Measurements from ENCODE around the gene DYNLL1.
"Not testable (repeated sequence)": the region's sequence is repeated elsewhere in the genome, so short reads cannot be mapped to it uniquely, and the experiment has no call there.

Gene DYNLL1

GRCh38 chr12:120495731-120496412 lies at the start of gene DYNLL1:
Gene DYNLL1, plus strand, starts transcription at chr12:120496113. Its CDS starts 309 bp downstream, at chr12:120496422.
- peak; percentile 94 to 98 for DNase-seq (ENCODE audit: low read depth in 2 of 2)

GRCh38 chr12:120446844-120447178 lies 49.1 kb upstream of the DYNLL1 start:
- not testable (repeated sequence) for DNase-seq (ENCODE audit: low read depth in 2 of 2)

GRCh38 chr12:120447992-120448391 lies 47.9 kb upstream of the DYNLL1 start:
- no peak for DNase-seq (ENCODE audit: low read depth in 2 of 2)

- not testable (repeated sequence) for DNase-seq (ENCODE audit: low read depth in 2 of 2)
Measured at GRCh38 chr12:120452524-120452923, 43.4 kb upstream of the DYNLL1 start.

DNA sequence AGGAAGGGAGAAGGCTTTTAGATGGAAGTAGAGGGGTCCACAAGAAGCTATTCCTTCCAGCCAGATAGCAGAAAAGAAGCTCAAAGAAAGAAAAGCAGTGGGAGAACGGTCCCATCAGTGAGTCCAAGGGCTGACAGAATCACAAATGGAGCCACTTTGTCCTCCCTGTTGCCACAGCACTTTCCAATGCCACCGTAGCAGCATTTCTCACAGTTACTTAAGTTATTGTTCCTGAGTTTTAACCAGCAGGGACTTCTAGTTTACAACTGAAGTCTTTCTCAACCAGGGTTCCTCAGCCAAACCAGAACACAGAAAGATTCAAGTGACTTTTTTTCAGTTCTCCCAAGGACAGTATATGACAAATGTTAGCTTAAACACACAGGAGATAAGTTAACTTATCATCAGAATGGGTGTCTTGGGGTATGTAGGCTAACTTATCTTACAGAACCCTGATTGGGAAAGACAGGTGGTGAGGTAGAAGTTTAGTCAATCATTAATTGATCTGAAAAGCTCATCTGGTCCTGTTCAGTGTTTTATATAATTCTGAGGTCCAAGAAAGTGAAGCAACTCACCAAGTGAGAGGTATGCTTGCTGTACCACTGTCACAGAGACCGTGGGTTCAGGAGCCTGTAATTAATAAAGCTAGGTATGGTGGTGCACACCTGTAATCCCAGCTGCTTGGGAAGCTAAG lies 42.7 kb upstream of the DYNLL1 start:
- no peak for DNase-seq (ENCODE audit: low read depth in 2 of 2)

DNA sequence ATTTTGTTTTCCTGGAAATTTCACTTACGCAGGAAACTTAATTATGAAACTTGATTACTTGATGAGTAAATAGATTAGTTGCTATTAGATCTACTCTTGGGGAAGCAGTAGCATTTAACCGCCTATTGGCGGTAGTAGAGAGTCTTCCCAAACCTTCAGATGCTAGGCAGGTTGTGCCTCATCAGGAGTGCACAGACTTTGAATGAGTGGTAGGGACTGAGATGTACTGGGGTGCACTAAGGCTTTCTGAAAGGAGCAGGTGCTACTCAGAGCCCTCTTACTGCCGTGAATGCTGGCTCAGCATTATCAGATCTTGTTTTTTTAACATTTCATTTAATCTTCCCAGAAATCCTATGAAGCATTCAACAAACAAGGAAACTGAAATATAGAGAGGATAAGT lies 41.9 kb upstream of the DYNLL1 start:
- DNase-seq (ENCODE audit: low read depth in 2 of 2): no peak

- no peak for DNase-seq (ENCODE audit: low read depth in 2 of 2)
Measured at GRCh38 chr12:120455302-120455701, 40.6 kb upstream of the DYNLL1 start.

- DNase-seq (ENCODE audit: low read depth in 2 of 2): no peak
Measured at GRCh38 chr12:120457133-120457532, 38.8 kb upstream of the DYNLL1 start.

DNA sequence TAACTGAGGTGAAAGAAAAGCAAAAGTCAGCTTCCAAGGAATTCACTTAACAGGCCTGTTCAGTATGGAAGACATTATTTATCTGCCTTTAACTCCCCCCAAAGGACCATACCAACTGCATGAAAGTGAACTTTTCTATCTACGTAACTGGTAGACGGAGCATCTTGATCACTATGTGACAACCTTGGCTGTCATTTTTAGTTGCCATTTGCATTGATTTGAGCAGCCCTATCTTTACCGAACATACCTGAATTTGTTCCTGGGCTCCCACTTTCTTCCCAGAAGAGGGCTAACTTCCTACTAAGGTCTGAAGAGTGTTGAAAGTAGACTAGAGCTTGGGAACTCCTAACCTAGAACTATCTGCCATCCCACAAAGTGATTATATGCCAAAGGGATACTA lies 35.8 kb upstream of the DYNLL1 start:
- no peak for DNase-seq (ENCODE audit: low read depth in 2 of 2)

DNA sequence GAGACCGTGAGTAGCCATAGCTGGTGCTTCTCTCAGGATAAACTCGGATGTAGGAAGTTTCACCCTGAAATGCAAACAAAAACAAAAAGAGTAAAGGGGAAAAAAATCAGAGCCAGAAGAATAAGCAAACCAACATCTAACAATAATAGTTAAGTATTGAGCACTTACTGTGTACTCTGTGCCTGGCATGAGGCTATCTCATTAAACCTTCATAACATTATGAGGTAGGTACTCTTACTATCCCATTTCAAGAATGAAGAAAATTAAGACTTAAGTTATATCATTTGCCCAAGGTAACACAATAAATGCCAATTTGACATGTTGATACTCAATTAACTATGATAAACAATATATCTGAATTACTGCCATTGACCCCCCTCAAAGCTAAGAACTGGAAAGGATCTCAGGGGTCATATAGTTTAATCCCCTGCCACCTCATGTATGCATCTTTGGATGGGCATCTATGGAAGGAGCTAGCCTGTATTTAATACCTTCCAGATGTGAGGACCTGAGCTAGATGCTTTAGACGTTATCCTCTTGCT lies 33.7 kb upstream of the DYNLL1 start:
- no peak for DNase-seq (ENCODE audit: low read depth in 2 of 2)

GRCh38 chr12:120463712-120464111 lies 32.2 kb upstream of the DYNLL1 start:
- no peak for DNase-seq (ENCODE audit: low read depth in 2 of 2)

DNA sequence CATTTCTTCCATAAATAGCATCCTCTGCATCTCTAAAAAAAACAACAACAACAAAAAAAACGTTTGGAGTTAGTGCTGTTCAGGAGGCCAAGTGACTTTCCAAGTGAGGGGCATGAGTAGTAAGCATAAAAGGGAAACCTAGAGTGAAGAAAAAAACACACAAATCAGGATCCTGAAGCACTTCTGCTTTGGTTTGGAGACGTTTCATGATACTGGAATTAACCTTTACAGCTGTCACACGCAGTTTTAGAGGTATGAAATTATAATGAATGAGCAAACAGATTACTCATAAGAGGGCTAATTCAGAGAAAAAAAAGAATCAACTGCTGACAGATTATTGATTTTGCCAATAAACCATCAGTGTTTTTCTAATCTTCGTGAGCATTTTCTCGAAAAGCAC lies 30.2 kb upstream of the DYNLL1 start:
- DNase-seq (ENCODE audit: low read depth in 2 of 2): no peak

DNA sequence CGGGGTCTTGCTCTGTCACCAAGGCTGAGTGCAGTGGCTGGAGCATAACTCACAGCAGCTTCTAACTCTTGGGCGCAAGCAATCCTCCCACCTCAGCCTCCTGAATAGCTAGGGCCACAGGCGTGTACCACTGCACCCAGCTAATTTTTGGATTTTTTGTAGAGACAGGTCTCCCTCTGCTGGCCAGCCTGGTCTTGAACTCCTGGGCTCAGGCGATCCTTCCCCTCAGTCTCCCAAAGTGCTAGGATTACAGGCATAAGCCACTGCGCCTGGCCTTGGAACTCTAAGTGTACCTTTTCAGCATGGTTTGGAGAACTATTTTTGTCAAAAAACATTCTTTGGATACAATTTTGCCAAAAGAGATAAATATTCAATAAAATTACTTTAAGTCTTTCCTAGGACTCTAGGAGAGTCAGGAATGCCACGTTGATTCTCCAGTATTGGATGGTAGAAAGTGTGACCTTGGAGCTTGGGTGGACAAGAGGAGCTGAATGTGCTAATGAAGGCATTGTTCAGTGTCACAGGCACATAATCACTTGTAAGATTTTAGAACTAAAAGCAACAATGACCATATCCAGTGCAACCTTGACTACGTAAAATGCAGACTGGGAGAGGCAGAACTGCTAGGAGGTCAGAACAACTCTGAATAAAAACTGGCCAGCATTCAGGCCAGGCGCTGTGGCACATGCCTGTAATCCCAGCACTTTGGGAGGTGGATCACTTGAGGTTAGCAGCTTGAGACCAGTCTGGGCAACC lies 29.2 kb upstream of the DYNLL1 start:
- no peak for DNase-seq (ENCODE audit: low read depth in 2 of 2)

- no peak for DNase-seq (ENCODE audit: low read depth in 2 of 2)
Measured at GRCh38 chr12:120467439-120467838, 28.5 kb upstream of the DYNLL1 start.

GRCh38 chr12:120468325-120468820 lies 27.5 kb upstream of the DYNLL1 start:
- DNase-seq (ENCODE audit: low read depth in 2 of 2): no peak

- DNase-seq (ENCODE audit: low read depth in 2 of 2): peak in 1 of 2 donors; percentile 23
Measured at GRCh38 chr12:120468821-120469449, 27.0 kb upstream of the DYNLL1 start.

- DNase-seq (ENCODE audit: low read depth in 2 of 2): peak; percentile 94 to 97
Measured at GRCh38 chr12:120469450-120470149, 26.3 kb upstream of the DYNLL1 start, which contains the start of gene SRSF9. Gene SRSF9, minus strand, starts transcription at chr12:120469748. Its CDS starts 139 bp downstream, at chr12:120469609.

GRCh38 chr12:120470150-120470784 lies 25.6 kb upstream of the DYNLL1 start:
- DNase-seq (ENCODE audit: low read depth in 2 of 2): no peak

DNA sequence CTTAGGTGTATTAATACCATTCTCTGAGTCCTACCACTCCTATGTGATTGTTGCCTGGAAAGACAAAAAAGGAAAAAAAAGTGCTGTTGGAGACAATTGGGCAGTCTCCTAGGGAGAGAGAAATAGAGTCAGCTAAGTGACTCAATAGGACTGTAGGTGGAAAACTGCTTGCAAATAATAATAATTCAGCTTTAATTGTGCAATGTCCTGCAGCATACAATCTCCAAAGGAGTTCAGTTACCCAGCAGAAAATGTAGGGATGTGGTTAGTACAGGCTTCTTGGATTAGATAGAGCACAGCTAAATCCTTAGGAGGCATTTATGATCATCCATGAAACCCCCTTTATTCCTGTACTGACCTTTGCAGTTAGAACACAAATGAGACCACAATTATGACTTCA lies 23.4 kb upstream of the DYNLL1 start:
- DNase-seq (ENCODE audit: low read depth in 2 of 2): no peak

DNA sequence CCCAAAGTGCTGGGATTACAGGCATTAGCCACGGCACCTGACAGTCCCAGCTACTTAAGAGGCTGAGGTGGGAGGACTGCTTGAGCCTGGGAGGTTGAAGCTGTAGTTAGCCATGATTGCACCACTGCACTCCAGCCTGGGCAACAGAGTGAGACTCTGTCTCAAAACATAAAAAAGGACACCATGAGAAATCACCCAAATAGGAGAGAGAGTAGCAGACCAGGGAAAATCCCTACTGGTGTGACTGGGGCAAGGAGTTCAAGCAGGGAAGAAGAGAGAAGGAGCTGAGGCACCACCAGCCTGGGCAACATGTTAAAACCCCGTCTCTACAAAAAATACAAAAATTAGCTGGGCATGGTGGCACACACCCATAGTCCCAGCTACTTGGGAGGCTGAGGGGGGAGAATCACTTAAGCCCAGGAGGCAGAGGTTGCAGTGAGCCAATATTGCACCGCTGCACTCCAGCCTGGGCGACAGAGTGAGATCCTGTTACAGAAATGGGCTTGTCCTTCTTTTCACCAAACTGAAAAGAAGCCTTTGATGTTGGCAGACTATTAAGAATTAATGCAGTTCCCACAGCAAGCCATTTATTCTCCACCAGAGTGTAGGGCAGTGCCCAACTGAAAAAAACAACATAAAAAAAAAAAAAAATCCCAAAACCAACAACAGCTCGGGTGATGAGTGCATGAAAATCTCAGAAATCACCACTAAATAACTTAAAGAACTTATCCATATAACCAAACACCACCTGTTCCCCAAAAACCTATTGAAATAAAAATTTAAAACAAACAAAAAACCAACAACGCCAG lies 21.9 kb upstream of the DYNLL1 start:
- no peak for DNase-seq (ENCODE audit: low read depth in 2 of 2)

All from stimulated activated CD8-positive, alpha-beta memory T cell treated with anti-CD3 and anti-CD28 coated beads, Interleukin-7, amount 100 ng/mL, for 1 hour (primary cell).